Measurements from ENCODE around the gene DDIT3. TPM values are rescaled to one million over a fixed set of nuclear protein-coding genes. Genes with fewer than 3 reads are reported as not detected.

The DDIT3 gene
- total and polyA plus RNA-seq, 2 of the 8 experiments (the other 6 are each of a cell fraction or from before 2014, with no cell fraction given), result 4.9 to 5.7 TPM

DNA sequence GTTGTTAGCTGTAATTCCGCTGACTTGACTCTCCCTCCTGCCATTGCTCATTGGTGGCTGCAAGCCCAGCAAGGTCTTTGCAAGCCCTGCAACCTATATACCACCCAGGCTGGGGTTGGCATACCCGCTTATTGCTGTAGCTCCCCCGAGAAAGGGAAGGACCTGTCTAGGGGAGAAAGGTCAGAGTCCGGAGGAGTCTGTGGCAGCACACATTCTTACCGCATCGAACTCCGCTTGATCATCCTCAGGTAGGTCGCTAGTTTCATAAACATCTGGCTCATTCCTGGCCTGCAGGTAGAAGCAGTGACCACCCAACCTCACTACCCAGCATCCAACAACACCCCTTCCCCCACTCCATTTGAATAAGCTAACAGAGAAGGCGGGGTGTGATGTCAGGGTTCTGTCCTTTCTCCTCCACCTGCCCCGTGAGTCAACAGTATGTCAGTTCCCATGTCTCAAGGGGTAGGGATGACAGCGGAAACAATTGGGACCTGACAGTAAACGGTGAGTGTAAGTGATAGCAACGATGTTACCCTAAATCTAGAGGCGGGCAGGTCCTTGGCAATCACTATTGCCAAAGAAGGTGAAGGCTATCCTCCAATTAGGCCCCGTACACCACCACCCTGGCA lies 25.6 kb upstream of the DDIT3 start (continued):
- TF ChIP-seq SIN3A (conservative IDR thresholded peaks at IDR 0.05 in 1 of 2, IDR thresholded peaks at IDR 0.05 in 1 of 2; ENCODE audit: low read depth in 1 of 2, low read length in 2 of 2), result peak in 1 of 2 experiments; percentile 66; a peak in 2 of 4 replicates

Data from H1 (cell line).